GOT3 (cell line): ENCODE data around the gene TMEM44.
"Not testable (repeated sequence)": the region's sequence is repeated elsewhere in the genome, so short reads cannot be mapped to it uniquely, and the experiment has no call there.

Experiments used
- DNase-seq: peaks from one replicate; lab custom pipeline; 2025; ENCODE audit warnings: mixed read lengths; lab: John Stamatoyannopoulos, UW

TMEM44 gene

DNA sequence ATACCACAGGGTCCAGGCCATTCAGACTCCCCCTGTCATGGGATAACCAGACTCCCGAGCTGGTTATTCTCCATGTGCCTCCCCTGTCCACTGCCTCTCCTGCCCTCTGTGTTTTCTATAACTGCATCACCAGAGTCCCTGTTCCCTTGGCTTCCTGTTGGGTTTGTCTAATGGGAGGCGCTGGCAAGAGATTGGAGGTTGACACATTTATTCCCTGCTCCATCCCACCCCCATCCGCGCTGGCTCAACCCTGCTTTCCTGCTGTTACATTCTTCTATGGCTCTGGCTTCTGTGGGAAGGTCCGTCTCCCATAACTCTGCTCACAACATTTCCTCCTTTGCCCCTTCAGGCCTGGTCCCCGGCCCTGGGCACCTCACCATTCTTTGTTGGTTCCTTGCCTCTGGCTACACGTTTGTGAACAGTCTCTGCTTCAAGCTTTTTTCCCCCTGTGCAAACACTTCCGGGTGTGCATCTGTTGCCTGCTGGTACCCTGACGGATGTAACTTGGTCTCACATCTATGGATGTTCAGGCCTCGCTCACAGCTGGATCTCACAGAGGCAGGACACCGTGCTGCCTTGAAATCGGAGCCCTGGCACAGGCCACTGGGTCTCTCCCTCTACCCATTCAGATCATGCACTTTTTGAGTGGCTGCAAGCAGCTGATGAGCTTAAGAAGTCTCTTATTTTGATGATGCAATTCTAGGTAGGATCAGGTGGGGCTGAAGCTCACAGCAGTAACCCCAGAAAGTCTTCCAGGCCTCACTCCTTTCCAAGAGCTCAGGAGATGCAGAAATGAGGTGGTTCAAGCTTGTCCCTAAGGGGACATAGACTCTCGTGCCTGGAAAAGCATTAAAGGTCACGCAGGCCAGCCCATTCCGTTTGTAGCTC is 77.8 kb downstream of the TMEM44 start:
- no peak for DNase-seq

DNA sequence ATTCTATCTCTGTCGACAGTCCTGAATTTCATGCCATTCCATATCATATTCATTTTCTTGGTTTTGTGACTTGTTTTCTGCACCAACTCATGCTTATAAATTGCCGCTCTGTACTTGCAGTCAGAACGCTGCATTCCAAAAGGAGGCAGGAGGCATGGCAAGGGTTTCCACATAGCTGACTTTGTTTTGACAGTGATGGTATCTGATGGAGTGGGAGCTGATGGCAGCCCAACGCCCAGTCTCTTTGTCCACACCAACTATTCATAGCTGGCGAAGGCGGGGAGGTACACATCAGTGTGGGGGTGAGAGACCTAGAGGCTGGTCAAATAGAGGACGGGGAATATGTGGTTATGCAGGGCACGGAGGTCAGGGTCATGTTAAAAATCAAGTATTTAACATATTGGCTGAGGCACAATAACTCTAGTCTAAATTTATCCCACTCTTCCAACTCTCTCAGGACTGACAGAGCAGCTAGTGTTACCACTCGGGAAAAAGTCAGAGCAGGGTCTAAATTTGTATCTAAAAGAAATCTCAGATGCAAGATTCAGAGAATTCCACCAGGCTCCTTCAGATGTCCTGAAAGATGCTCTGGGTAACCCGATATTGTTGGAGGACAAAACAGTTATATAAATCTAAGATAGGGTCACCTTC is 78.6 kb downstream of the TMEM44 start:
- DNase-seq, result no peak

DNA sequence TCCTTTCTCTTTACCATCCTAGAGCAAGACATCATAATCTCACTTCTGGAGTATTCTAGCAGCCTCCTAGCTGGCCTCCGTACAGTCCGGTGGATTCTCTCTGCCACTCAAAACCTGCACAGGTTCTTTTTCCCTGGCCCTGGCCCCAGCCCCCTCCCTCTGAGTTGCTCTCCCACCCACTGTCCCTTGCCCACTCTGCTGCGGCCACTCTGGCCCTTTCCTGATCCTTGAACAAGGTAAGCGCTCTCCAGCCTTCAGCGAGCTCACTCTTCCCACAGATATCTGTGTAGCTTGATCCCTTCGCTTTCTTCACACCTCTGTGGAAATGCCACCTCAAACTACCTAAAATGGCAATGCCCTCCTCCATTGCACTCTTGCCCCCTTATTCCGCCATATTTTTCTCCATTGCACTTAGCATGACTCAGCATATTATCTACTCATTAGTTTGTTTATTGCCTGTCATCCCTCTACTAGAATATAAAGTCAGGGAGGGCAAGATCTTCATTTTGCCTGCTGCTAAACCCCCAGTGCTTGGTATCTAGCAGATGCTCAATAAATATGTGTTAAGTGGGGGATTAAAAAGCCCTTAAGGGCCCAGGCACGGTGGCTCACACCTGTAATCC is 80.8 kb downstream of the TMEM44 start:
- DNase-seq, result no peak

DNA sequence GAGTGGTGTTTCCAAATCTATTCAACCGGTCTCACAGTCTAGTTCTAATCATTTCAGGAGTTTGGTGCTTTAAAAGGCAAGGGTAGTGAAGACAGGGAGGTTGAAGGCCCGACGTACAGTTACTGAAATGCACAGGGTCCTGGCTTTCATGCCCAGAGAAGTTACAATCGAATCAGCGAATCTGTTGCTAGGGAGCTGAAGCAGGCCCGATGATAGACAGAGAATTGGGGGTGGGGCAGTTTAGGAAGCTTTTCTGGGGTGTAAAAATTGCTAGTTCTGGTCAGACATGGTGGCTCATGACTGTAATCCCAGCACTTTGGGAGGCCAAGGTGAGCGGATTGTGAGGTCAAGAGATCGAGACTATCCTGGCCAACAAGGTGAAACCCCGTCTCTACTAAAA is 83.4 kb downstream of the TMEM44 start:
- no peak for DNase-seq

DNA sequence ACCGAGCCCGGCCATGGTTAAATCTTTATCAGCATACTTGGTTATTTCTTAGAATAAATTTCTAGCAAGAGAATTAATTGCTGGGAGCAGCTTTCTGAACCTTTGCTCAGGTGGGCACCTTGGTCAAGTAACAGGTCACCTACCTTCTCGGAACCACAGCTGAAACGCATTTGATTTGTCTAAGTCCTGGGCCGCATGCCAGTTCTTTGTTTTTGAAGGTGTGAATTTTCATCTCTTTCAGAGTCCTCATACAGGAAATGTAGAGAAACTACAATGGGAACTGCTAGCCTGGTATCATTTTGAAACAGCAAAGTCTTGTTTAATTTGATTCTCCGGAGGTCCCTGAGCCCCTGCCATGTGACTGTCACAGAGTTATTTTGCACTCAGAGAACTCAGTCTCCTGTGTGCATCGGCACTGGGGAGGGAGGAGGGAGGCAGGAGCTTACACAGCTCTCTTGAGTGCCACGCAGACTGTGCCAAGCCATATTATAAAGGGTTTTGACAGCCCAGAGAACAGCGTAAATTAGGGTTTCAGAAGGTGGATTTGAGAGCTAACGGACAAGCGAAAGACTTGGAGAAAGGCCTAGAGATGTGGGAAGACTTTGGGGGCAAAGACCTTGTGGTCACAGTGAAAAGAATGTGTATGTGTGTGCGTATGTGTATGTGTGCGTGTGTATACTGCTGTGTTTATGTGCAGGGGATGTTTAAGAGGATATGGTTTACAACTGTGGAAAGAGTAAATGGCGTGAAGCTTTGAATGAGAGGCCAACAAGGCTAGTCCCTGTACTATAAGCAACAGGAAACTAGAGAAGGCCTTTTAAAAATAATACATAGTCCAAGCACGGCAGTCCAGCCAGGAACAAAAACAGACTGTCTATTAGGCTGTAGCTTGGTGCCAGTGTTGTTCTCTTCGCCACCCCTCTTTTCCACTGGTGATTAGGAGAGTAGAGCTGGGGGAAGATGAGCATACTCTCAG is 84.6 kb downstream of the TMEM44 start:
- DNase-seq, result no peak

DNA sequence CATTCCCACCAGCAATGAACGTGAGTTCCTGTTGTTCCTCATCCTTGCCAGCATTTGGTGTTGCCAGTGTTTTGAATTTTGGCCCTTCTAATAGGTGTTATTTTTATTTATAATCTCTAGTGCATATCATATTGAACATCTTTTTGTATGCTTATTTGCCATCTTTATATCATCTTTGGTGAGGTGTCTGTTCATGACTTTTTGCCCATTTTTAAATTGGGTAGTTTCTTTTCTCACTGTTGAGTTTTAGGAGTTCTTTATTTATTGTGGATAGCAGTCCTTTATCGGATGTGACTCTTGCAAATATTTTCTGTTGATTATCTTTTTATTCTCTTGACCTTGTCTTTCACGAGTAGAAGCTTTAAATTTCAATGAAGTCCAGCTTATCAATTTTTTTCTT is 86.2 kb downstream of the TMEM44 start:
- DNase-seq, result no peak

DNA sequence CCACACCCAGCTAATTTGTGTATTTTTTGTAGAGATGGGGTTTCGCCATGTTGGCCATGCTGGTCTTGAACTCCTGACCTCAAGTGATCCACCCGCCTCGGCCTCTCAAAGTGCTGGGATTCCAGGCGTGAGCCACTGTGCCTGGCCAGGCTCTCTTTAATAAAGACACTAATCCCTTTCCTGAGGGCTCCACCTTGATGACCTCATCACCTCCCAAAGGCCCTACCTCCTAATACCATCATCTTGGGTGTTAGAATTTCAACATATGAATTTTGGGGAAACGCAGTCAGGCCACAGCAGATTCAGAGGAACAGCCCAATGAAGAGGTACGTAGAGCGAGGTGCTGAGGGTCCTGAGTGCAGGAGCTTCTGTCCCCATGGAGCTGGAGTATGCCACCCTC is 87.7 kb downstream of the TMEM44 start:
- DNase-seq, result not testable (repeated sequence)

DNA sequence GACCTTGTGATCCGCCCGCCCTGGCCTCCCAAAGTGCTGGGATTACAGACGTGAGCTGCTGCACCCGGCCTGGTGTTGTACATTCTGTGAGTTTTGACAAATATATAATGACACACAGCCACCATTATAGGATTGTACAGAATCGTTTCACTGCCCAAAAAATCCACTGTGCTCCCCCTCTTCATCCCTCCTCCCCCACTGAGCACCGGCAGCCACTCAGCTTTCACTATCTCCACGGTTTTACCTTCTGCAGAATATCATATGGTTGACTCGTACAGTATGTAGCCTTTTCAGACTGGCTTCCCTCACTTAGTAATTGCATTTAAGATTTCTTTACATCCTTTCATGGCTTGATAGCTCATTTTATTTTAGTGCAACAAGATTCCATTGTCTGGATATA is 89.7 kb downstream of the TMEM44 start:
- DNase-seq, result no peak

DNA sequence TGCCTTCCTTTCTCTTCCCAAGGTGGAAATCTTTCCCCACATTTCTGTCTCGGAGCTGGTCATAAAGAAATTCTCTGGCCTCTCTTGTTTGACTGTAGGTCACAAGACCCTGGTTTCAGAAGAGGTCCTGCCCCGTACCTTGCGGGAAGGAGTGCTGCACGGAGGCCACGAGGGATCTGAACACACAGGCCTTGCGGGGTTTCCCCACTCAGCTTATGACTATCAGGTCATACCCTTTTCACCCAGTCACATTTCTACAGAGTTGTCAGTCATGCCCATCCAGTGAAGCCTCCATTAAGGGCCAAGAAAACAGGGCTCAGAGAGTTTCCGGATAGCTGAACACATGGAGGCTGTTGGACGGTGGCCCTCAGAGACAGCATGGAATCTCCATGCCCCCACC is 91.7 kb downstream of the TMEM44 start:
- DNase-seq, result no peak

DNA sequence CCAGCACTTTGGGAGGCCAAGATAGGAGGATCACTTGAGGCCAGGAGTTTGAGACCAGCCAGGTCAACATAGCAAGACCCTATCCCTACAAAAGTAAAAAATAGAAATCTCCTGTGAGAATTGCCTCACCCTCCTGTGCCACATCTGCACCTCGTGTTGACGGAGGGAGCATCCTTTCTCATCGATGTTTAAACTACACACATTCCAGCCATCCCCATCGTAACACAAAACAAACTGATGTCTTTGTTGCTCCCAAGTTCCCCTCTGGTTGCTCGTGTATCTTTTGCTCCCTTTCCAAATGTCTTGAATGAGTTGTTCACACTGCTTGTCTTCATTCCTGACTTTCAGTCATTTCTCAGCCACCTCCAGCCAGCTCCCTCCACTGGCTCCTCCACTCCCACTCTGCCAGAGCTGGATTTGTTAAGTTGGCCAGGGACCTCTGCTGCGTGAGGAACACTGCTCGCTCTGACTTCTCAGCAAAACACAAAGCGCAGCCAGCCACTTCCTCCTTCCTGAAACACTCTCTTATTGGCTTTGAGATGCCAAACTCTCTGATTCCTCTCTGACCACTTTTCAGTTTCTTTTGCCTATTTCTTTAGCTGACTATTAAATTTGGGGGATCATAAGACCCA is 92.8 kb downstream of the TMEM44 start:
- no peak for DNase-seq

DNA sequence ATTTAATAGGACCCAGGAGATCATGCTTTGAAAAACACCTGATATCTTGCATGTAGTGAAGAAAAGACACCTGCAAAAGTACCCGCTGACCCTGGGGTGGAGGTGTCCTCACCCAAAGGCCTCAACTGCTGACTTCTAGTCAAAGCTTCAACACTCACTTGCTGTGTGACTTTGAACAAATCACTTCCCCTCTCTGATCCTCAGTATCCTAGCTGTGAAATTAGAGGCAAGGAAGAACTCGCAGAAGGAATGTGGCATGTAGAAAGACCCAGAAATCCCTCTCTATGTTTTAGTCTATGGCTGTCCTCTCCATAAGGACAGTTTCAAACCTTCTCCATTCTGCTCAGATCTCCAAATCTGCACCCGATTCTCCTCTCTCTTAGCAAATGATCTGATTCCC is 93.7 kb downstream of the TMEM44 start:
- DNase-seq, result no peak

DNA sequence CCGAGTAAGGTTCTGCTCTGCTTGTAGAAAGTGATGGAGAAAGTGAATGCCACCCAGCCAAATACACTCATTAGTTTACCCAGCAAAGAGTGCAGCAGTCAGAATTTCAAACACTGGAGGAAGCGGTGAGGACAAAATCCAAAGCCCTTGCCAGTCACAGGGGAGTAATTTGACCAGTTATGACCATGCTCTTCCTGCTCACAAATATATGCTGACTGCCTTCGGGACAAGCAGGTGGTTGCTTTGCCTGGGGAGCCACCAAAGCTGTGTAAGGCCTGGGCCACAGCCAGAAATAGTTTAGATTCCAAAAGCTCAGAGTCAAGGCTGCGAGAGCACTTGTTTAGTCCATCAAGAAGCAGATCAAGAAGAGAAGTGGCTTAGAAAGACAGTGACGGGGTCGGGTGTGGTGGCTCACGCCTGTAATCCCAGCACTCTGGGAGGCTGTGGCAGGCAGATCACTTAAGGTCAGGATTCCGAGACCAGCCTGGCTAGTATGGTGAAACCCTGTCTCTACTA is 95.4 kb downstream of the TMEM44 start:
- no peak for DNase-seq
